Aorta (tissue), 5 donors: ENCODE results near the gene TRPM2. TPM values are rescaled to one million over a fixed set of nuclear protein-coding genes. Genes with fewer than 3 reads are reported as not detected.
A peak's percentile ranks its signal among the peaks of the same experiment; 100 is the strongest.

ENCODE experiments used
- ATAC-seq: fragments of 200-7000 bp; cut with Tn5 transposase; one replicate; pipeline ENCODE4 v1.9.1; 2022; ENCODE audit warnings: moderate library complexity; ENCODE audit not compliant: low FRiP score
- DNase-seq, 2 donors: peaks; one replicate each; pipeline ENCODE4 v3.0.0-alpha.2; 2020
- H3K27ac ChIP-seq, 2 donors: one replicate each; pipeline ENCODE4 v1.5.1; 2013; ENCODE audit warnings: low read length in 2 of 2, mild to moderate bottlenecking in 2 of 2, moderate library complexity in 2 of 2, control low read depth in 1 of 2, inconsistent platforms in 1 of 2, low read depth in 1 of 2
- H3K27me3 ChIP-seq, 2 donors: one replicate each; pipeline ENCODE4 v1.6.1; 2013; ENCODE audit warnings: control low read depth in 1 of 2, low read length in 1 of 2, mild to moderate bottlenecking in 1 of 2, moderate library complexity in 1 of 2; ENCODE audit not compliant: insufficient read depth in 2 of 2, control insufficient read depth in 1 of 2
- H3K36me3 ChIP-seq, 2 donors: one replicate each; pipeline ENCODE4 v1.6.1; 2013; ENCODE audit warnings: control low read depth in 1 of 2, low read length in 1 of 2, mild to moderate bottlenecking in 1 of 2; ENCODE audit not compliant: insufficient read depth in 2 of 2, control insufficient read depth in 1 of 2
- H3K4me1 ChIP-seq, 2 donors: one replicate each; pipeline ENCODE4 v1.6.1; 2013; ENCODE audit warnings: low read length in 2 of 2, control low read depth in 1 of 2, mild to moderate bottlenecking in 1 of 2, moderate library complexity in 1 of 2; ENCODE audit not compliant: insufficient read depth in 2 of 2, control insufficient read depth in 1 of 2
- H3K4me3 ChIP-seq, 2 donors: one replicate each; pipeline ENCODE4 v1.5.1; 2013; ENCODE audit warnings: low read length in 2 of 2, control low read depth in 1 of 2, mild to moderate bottlenecking in 1 of 2
- H3K9me3 ChIP-seq: one replicate; pipeline ENCODE4 v1.6.1; 2013; ENCODE audit warnings: mild to moderate bottlenecking, low read length; ENCODE audit not compliant: control insufficient read depth
- WGBS, 2 donors: extraction: QIAGEN DNeasy Blood & Tissue Kit; methylation state at CpG; one replicate each; pipeline ENCODE4 v1.1.7; 2013; 5-methylcytosine and 5-hydroxymethylcytosine counted together
- intact Hi-C, 2 donors: fragments of 100-400 bp; cut with DNase I; formaldehyde crosslinking; loops; one replicate each; pipeline versions ENCODE4 v1.14.2 to v1.15.0; 2022
- long read RNA-seq, 2 donors: library from polyadenylated mRNA; unstranded; transcript quantifications; one replicate each; pipeline ENCODE4 v2.0.0, GENCODE V29; 2020 to 2021
- polyA plus RNA-seq, 2 donors: library from polyadenylated mRNA; stranded (reverse); fragments of 200-250 nt; gene quantifications; one replicate each; pipeline ENCODE4 v1.2.3, GENCODE V29; 2013
- total RNA-seq, 2 donors: library from RNA; stranded (reverse); fragmentation: NEBNext Ultra II Directional; extraction: Animal tissue kit (Norgen Biotek cat#: 25700); gene quantifications; one replicate each; pipeline ENCODE4 v1.2.1, GENCODE V29; 2021
- donor health status: healthy with polysubstance abuse.
- donor health status: Bipolar disorder and iron deficiency.
- donor health status: DM: no; HTN: no; CAD: no.
- donor health status: DM: no; HTN: no; CAD: no.
- donor health status: DM: yes; HTN: yes; CAD: no.

Gene TRPM2
- total RNA-seq (10 to 100 TPM in 1 of 2 donors, 1 to 10 TPM in 1; 7.0 to 15.8 TPM), polyA plus RNA-seq (1 to 10 TPM; 2.2 to 4.9 TPM)
- long read RNA-seq, donor 1, partial matches to known transcripts = 10 of 13 reads
- long read RNA-seq, donor 1, other reads (novel, unspliced or antisense) = 3 of 13 reads
- long read RNA-seq, donor 2, partial matches to known transcripts = 8 of 8 reads
- long read RNA-seq, donor 2, other reads (novel, unspliced or antisense) = 0 of 8 reads

DNA sequence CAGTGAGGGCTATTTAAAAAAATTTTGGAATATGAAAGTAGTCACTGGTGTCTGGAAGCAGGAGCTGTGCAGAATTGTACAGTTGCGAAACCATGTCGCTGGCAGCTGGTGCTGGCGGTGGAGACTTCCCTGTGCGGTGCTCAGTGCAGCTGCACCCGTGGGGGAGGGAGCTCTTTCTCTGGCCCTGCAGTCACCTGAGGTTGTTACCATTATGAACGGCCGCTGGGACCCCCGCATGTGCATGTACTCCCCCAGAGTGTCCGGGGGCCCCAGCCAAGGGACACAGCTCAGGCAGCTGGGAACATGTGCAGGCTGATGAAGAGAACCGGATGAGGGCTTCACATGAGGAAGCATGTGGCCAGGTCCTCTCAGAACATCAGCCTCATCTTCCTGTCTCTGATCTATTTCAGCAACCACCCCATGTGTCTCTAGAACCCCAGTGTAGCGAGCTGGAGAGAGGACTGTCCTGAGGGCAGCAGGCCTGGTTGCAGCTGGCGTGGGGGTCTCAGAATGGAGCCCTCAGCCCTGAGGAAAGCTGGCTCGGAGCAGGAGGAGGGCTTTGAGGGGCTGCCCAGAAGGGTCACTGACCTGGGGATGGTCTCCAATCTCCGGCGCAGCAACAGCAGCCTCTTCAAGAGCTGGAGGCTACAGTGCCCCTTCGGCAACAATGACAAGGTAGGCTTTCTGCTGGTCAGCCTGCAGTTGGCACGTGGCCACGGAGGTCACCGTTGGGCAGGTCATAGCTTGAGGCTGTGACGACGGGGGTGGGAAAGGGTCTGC lies at the start of gene TRPM2:
TSS of gene TRPM2 (plus strand) at position 431 of the 780 bp plus-strand sequence. CDS start at position 511, 80 bp downstream.
- WGBS, 2 donors = 74 to 76% methylated on average over 21 of the region's 21 CpGs
- Histone ChIP-seq H3K36me3 (no peaks in the 10 kb centered on the region), H3K4me3 (no peak within 1 kb of the TSS), H3K4me1 (no peaks in the 10 kb centered on the region), H3K27ac (no peak within 1 kb of the TSS), H3K27me3 (no peaks in the 10 kb centered on the region), H3K9me3 (no peaks in the 10 kb centered on the region)
- intact Hi-C loops = no loop called here
- DNase-seq (peak; percentile 79 to 82), ATAC-seq (peak; percentile 58)

DNA sequence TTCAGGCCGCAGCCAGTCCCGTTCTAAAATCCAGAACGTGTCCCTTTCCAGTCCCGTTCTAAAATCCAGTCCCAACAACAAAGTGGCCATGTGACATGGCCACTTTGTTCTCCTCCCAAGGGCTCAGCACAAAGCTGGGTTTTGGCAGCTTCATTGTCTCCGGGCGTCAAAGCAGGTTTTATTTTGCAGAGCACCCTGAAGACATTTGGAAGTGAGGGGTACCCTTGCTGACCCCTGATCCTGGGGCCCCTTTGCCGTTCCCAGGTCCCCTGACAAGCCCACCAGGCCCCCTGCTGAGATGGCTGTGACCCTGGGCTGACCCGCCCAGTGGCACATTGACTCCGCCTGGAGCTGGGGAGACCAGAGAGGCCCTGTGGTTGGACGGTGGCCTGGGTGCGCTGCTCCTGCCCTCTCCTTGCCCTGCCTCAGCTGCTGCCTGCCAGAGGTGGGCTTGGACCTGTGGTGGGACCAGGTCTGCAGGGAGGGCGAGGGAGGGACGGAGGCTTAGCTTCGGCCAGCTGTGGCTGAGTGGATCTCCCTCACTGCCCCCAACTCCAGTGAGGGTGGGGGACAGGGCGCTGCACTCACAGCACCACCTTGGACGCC lies 49.3 kb upstream of the TRPM2 start:
- no peaks in the 10 kb centered on the region for H3K4me1 ChIP-seq
- DNase-seq (no peak), ATAC-seq (no peak)
- no peaks in the 10 kb centered on the region for H3K36me3 ChIP-seq
- H3K4me3 ChIP-seq = no peak overlapping the region
- no peaks in the 10 kb centered on the region for H3K9me3 ChIP-seq
- no peak overlapping the region for H3K27ac ChIP-seq
- WGBS, 2 donors = 49 to 58% methylated on average over 15 to 16 of the region's 16 CpGs
- no peaks in the 10 kb centered on the region for H3K27me3 ChIP-seq
- intact Hi-C loops = loop anchor here (5.0 to 10.0 kb wide), 2 partner anchors 33 to 491 kb away; partner anchors contain the start of gene CFAP410 (in 1 of the 2)

- Histone ChIP-seq H3K9me3 (no peaks in the 10 kb centered on the region), H3K27ac (no peak overlapping the region), H3K36me3 (no peaks in the 10 kb centered on the region), H3K4me3 (no peak overlapping the region), H3K4me1 (no peaks in the 10 kb centered on the region), H3K27me3 (no peaks in the 10 kb centered on the region)
- WGBS, 2 donors = 17 to 32% methylated on average over 8 of the region's 8 CpGs
- ATAC-seq (no peak), DNase-seq (peak in 1 of 2 donors; percentile 82)
- intact Hi-C loops = loop anchor here (5.0 to 10.0 kb wide), 2 partner anchors 32 to 490 kb away; partner anchors contain the start of gene CFAP410 (in 1 of the 2)
These were observed 48.5 kb upstream of the TRPM2 start for GRCh38 chr21:44304877-44305293.

GRCh38 chr21:44305691-44306090 lies 47.7 kb upstream of the TRPM2 start:
- no peak overlapping the region for H3K27ac ChIP-seq
- H3K9me3 ChIP-seq = no peaks in the 10 kb centered on the region
- DNase-seq = no peak
- ATAC-seq = no peak
- no peaks in the 10 kb centered on the region for H3K27me3 ChIP-seq
- no peaks in the 10 kb centered on the region for H3K4me1 ChIP-seq
- 77 to 79% methylated on average over 9 of the region's 9 CpGs for WGBS, 2 donors
- intact Hi-C loops = loop anchor here in 1 of 2 donors (10.0 kb wide), 1 partner anchor 489 kb away; no protein-coding TSS in a partner anchor
- H3K36me3 ChIP-seq = no peaks in the 10 kb centered on the region
- no peak overlapping the region for H3K4me3 ChIP-seq

DNA sequence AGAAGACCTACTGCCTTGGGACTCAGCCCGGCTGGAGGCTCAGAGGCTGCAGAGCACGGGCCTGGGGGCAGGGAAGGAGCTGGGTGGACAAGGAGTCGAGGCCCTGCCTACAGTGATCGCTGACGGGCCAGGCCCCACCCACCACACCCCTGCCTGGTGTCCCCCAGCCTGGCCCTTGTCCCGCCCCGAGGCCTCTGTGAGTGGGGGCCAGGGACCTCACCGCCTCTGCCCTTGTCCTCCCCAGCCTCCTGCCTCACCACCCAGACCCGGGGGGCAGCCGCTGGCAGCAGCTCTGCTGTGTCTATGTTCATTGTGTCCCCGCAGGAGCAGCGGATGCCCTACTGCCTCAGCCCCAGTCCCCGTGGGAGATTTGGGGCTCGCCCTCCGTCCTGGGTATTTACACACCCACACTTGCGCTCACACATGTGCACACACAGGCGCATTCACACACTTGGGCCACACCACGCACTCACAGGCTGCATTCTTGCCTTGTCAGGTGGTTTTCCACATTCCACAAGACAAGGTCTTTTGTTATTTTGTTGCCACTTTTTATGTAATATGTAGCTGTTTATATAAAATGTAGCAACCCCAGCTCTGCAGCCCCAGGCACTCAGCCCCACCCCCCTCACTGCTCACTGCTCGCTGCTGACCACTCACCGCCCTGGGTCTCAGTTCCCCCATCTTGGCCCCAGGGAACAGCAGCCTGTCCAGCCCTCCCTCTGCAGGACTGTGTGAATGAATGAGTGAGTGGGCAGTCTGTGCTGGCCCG lies 46.3 kb upstream of the TRPM2 start:
- H3K4me1 ChIP-seq = no peaks in the 10 kb centered on the region
- DNase-seq (no peak), ATAC-seq (no peak)
- no peak overlapping the region for H3K4me3 ChIP-seq
- 84% methylated on average over 21 of the region's 21 CpGs for WGBS, 2 donors
- H3K36me3 ChIP-seq = peaks cover 0 to 3% of the 10 kb centered on the region in 2 donors
- H3K9me3 ChIP-seq = no peaks in the 10 kb centered on the region
- intact Hi-C loops = loop anchor here in 1 of 2 donors (10.0 kb wide), 1 partner anchor 488 kb away; no protein-coding TSS in a partner anchor
- no peaks in the 10 kb centered on the region for H3K27me3 ChIP-seq
- no peak overlapping the region for H3K27ac ChIP-seq

GRCh38 chr21:44310628-44311507 lies 42.6 kb upstream of the TRPM2 start:
- DNase-seq (no peak), ATAC-seq (no peak)
- intact Hi-C loops = no loop called here
- Histone ChIP-seq H3K4me1 (no peaks in the 10 kb centered on the region), H3K36me3 (peaks cover 0 to 6% of the 10 kb centered on the region in 2 donors), H3K4me3 (no peak overlapping the region), H3K27ac (no peak overlapping the region), H3K27me3 (no peaks in the 10 kb centered on the region), H3K9me3 (no peaks in the 10 kb centered on the region)
- 90% methylated on average over 28 of the region's 28 CpGs for WGBS, 2 donors

- no peak for ATAC-seq
- Histone ChIP-seq H3K9me3 (no peaks in the 10 kb centered on the region), H3K36me3 (peaks cover 0 to 6% of the 10 kb centered on the region in 2 donors), H3K27me3 (no peaks in the 10 kb centered on the region), H3K4me1 (no peaks in the 10 kb centered on the region), H3K4me3 (no peak overlapping the region), H3K27ac (no peak overlapping the region)
- WGBS, 2 donors = 91% methylated on average over 19 to 22 of the region's 22 CpGs
- DNase-seq = no peak
- intact Hi-C loops = no loop called here
These were observed 41.3 kb upstream of the TRPM2 start for GRCh38 chr21:44312089-44312488.
